HG02610 (cell line): ENCODE results near the gene OSBPL1A.

Source experiments
- ATAC-seq: cut with Tn5 transposase; IDR thresholded peaks from one replicate; pipeline ENCODE4 v1.9.1; 2021; ENCODE audit warnings: mild to moderate bottlenecking, moderate library complexity; ENCODE audit not compliant: unreplicated experiment

The OSBPL1A gene

GRCh38 chr18:24270358-24270936 is 127.2 kb downstream of the OSBPL1A start:
- no peak for ATAC-seq

- no peak for ATAC-seq
Observed at GRCh38 chr18:24268784-24269550, 128.7 kb downstream of the OSBPL1A start.

GRCh38 chr18:24267878-24268277 is 129.7 kb downstream of the OSBPL1A start:
- no peak for ATAC-seq

- ATAC-seq: no peak
Observed at GRCh38 chr18:24266131-24266530, 131.5 kb downstream of the OSBPL1A start.

GRCh38 chr18:24265502-24266064 is 132.0 kb downstream of the OSBPL1A start:
- ATAC-seq: no peak

- no peak for ATAC-seq
Observed at GRCh38 chr18:24263050-24263449, 134.6 kb downstream of the OSBPL1A start.

GRCh38 chr18:24262087-24262486 is 135.5 kb downstream of the OSBPL1A start:
- no peak for ATAC-seq

GRCh38 chr18:24259869-24260641 is 137.6 kb downstream of the OSBPL1A start:
- no peak for ATAC-seq

- ATAC-seq: no peak
Observed at GRCh38 chr18:24254071-24254470, 143.6 kb downstream of the OSBPL1A start.

GRCh38 chr18:24249716-24250115 is 147.9 kb downstream of the OSBPL1A start:
- no peak for ATAC-seq

GRCh38 chr18:24248359-24248758 is 149.3 kb downstream of the OSBPL1A start:
- no peak for ATAC-seq

GRCh38 chr18:24246143-24246542 is 151.5 kb downstream of the OSBPL1A start:
- peak; percentile 97 for ATAC-seq

GRCh38 chr18:24244698-24245097 is 152.9 kb downstream of the OSBPL1A start:
- no peak for ATAC-seq

GRCh38 chr18:24243677-24244076 is 153.9 kb downstream of the OSBPL1A start:
- no peak for ATAC-seq

GRCh38 chr18:24239341-24239740 is 158.3 kb downstream of the OSBPL1A start:
- ATAC-seq: no peak

GRCh38 chr18:24238387-24238786 is 159.2 kb downstream of the OSBPL1A start:
- no peak for ATAC-seq

- ATAC-seq: no peak
Observed at GRCh38 chr18:24234850-24235418, 162.7 kb downstream of the OSBPL1A start.

GRCh38 chr18:24234330-24234729 is 163.3 kb downstream of the OSBPL1A start:
- no peak for ATAC-seq

- ATAC-seq: no peak
Observed at GRCh38 chr18:24232800-24233199, 164.8 kb downstream of the OSBPL1A start.

- ATAC-seq: no peak
Observed at GRCh38 chr18:24231773-24232735, 165.6 kb downstream of the OSBPL1A start.
